ENCODE data around the gene C9orf85.

DNA sequence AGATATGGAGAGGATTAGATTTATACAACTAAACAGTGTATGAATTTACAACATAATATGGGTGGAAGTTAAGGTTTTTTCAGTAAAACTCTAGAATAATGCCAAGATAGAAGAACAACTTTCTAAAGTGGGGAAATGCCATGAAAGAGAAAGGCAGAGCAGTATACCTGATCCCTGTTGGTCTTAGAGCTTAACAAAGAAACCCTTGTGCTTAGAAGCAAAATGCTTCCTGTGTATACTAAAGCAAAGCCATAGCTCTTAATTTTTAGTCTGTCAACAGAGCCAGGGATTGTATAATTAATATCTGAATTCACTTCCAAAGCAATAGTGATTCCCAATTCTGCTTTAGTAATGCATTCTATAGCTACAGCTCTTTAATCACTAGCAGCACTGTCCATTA, 14.4 kb downstream of the C9orf85 start:
- TF ChIP-seq, protein P1, sequence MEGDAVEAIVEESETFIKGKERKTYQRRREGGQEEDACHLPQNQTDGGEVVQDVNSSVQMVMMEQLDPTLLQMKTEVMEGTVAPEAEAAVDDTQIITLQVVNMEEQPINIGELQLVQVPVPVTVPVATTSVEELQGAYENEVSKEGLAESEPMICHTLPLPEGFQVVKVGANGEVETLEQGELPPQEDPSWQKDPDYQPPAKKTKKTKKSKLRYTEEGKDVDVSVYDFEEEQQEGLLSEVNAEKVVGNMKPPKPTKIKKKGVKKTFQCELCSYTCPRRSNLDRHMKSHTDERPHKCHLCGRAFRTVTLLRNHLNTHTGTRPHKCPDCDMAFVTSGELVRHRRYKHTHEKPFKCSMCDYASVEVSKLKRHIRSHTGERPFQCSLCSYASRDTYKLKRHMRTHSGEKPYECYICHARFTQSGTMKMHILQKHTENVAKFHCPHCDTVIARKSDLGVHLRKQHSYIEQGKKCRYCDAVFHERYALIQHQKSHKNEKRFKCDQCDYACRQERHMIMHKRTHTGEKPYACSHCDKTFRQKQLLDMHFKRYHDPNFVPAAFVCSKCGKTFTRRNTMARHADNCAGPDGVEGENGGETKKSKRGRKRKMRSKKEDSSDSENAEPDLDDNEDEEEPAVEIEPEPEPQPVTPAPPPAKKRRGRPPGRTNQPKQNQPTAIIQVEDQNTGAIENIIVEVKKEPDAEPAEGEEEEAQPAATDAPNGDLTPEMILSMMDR (IDR thresholded peaks at IDR 0.05), result no peak
- TF ChIP-seq POLR2A (IDR thresholded peaks at IDR 0.05), result no peak
